Measurements from ENCODE around the gene KCNJ10. TPM values are rescaled to one million over a fixed set of nuclear protein-coding genes. Genes with fewer than 3 reads are reported as not detected.
A peak's percentile ranks its signal among the peaks of the same experiment; 100 is the strongest.

KCNJ10 gene
- total RNA-seq, 1 donor from 2014 or later: not detected

- DNase-seq (ENCODE audit: extremely low spot score, unreplicated experiment): no peak
- Mint-ChIP-seq H3K4me3 (ENCODE audit: unreplicated experiment) (no peak overlapping the region), H3K36me3 (ENCODE audit: unreplicated experiment) (no peaks in the 10 kb centered on the region), H3K27ac (ENCODE audit: unreplicated experiment) (no peak overlapping the region), H3K4me1 (ENCODE audit: unreplicated experiment) (peaks cover 16% of the 10 kb centered on the region), H3K9me3 (ENCODE audit: unreplicated experiment) (no peaks in the 10 kb centered on the region), H3K27me3 (ENCODE audit: unreplicated experiment) (peaks cover 56% of the 10 kb centered on the region)
- no peak for TF ChIP-seq CTCF (IDR thresholded peaks at IDR 0.05)
These were observed 12.5 kb upstream of the KCNJ10 start for GRCh38 chr1:160082487-160082886.

GRCh38 chr1:160081261-160081936 lies 11.4 kb upstream of the KCNJ10 start, which contains the start of gene KCNJ9:
Gene KCNJ9, plus strand, starts transcription at chr1:160081538. Its CDS starts 2,493 bp downstream, at chr1:160084031.
- no peaks in the 10 kb centered on the region for H3K9me3 Mint-ChIP-seq (ENCODE audit: unreplicated experiment)
- H3K36me3 Mint-ChIP-seq (ENCODE audit: unreplicated experiment): no peaks in the 10 kb centered on the region
- H3K27ac Mint-ChIP-seq (ENCODE audit: unreplicated experiment): no peak within 1 kb of the TSS
- H3K4me3 Mint-ChIP-seq (ENCODE audit: unreplicated experiment): no peak within 1 kb of the TSS
- peaks cover 16% of the 10 kb centered on the region for H3K4me1 Mint-ChIP-seq (ENCODE audit: unreplicated experiment)
- TF ChIP-seq CTCF (IDR thresholded peaks at IDR 0.05): no peak
- no peak for DNase-seq (ENCODE audit: extremely low spot score, unreplicated experiment)
- H3K27me3 Mint-ChIP-seq (ENCODE audit: unreplicated experiment): peaks cover 66% of the 10 kb centered on the region

- Mint-ChIP-seq H3K27ac (ENCODE audit: unreplicated experiment) (no peak overlapping the region), H3K9me3 (ENCODE audit: unreplicated experiment) (no peaks in the 10 kb centered on the region), H3K36me3 (ENCODE audit: unreplicated experiment) (no peaks in the 10 kb centered on the region), H3K27me3 (ENCODE audit: unreplicated experiment) (peaks cover 75% of the 10 kb centered on the region), H3K4me1 (ENCODE audit: unreplicated experiment) (peaks cover 10% of the 10 kb centered on the region), H3K4me3 (ENCODE audit: unreplicated experiment) (no peak overlapping the region)
- no peak for DNase-seq (ENCODE audit: extremely low spot score, unreplicated experiment)
- no peak for TF ChIP-seq CTCF (IDR thresholded peaks at IDR 0.05)
These were observed 10.6 kb upstream of the KCNJ10 start for GRCh38 chr1:160080381-160081100.

- Mint-ChIP-seq H3K27ac (ENCODE audit: unreplicated experiment) (no peak overlapping the region), H3K4me3 (ENCODE audit: unreplicated experiment) (no peak overlapping the region), H3K4me1 (ENCODE audit: unreplicated experiment) (peaks cover 9% of the 10 kb centered on the region), H3K9me3 (ENCODE audit: unreplicated experiment) (no peaks in the 10 kb centered on the region), H3K27me3 (ENCODE audit: unreplicated experiment) (peaks cover 86% of the 10 kb centered on the region), H3K36me3 (ENCODE audit: unreplicated experiment) (no peaks in the 10 kb centered on the region)
- TF ChIP-seq CTCF (IDR thresholded peaks at IDR 0.05): no peak
- DNase-seq (ENCODE audit: extremely low spot score, unreplicated experiment): no peak
These were observed 9.5 kb upstream of the KCNJ10 start for GRCh38 chr1:160079448-160079847.

- TF ChIP-seq CTCF (IDR thresholded peaks at IDR 0.05): peak; percentile 60
- no peak for DNase-seq (ENCODE audit: extremely low spot score, unreplicated experiment)
- peaks cover 9% of the 10 kb centered on the region for H3K4me1 Mint-ChIP-seq (ENCODE audit: unreplicated experiment)
- H3K27me3 Mint-ChIP-seq (ENCODE audit: unreplicated experiment): peaks cover 86% of the 10 kb centered on the region
- H3K9me3 Mint-ChIP-seq (ENCODE audit: unreplicated experiment): no peaks in the 10 kb centered on the region
- no peak overlapping the region for H3K4me3 Mint-ChIP-seq (ENCODE audit: unreplicated experiment)
- no peaks in the 10 kb centered on the region for H3K36me3 Mint-ChIP-seq (ENCODE audit: unreplicated experiment)
- H3K27ac Mint-ChIP-seq (ENCODE audit: unreplicated experiment): no peak overlapping the region
These were observed 8.7 kb upstream of the KCNJ10 start for GRCh38 chr1:160078512-160079195.

Measured in osteocyte (in vitro differentiated cells).